Keratinocyte (primary cell): ENCODE results near the gene ARMC9. TPM values are rescaled to one million over a fixed set of nuclear protein-coding genes. Genes with fewer than 3 reads are reported as not detected.

Experiments
- DNase-seq: peaks from one replicate; pipeline ENCODE4 v3.0.0-alpha.2; 2011; ENCODE audit warnings: low read depth, missing footprints, low spot score
- FAIRE-seq: peaks from 2 replicates; lab custom pipeline; 2011; peaks lifted over from hg19 to GRCh38; lab: Jason Lieb, UNC
- H2AFZ ChIP-seq: 2 replicates; pipeline ENCODE4 v1.6.0; 2012; ENCODE audit warnings: low read length, control low read depth, inconsistent platforms; ENCODE audit not compliant: control insufficient read depth
- H3K27ac ChIP-seq: 2 replicates; pipeline ENCODE4 v1.5.1; 2011; ENCODE audit warnings: low read length; ENCODE audit not compliant: control insufficient read depth, insufficient read depth
- H3K27me3 ChIP-seq: 3 replicates; pipeline ENCODE4 v1.6.0; 2011; ENCODE audit warnings: low read length; ENCODE audit not compliant: control insufficient read depth, insufficient read depth; ENCODE audit errors: extremely low read depth
- H3K36me3 ChIP-seq, 2 experiments: 2 replicates in 1 of 2; 3 replicates in 1 of 2; pipeline ENCODE4 v1.5.1; 2011; ENCODE audit warnings: low read length in 2 of 2, mild to moderate bottlenecking in 1 of 2; ENCODE audit not compliant: control insufficient read depth in 2 of 2, insufficient read depth in 2 of 2; ENCODE audit errors: extremely low read depth in 1 of 2
- H3K4me1 ChIP-seq: 3 replicates; pipeline ENCODE4 v1.5.1; 2011; ENCODE audit warnings: low read length; ENCODE audit not compliant: control insufficient read depth, insufficient read depth; ENCODE audit errors: extremely low read depth
- H3K4me2 ChIP-seq: 3 replicates; pipeline ENCODE4 v1.6.0; 2011; ENCODE audit warnings: low read depth, low read length; ENCODE audit not compliant: control insufficient read depth, insufficient read depth; ENCODE audit errors: extremely low read depth
- H3K4me3 ChIP-seq, 3 experiments: fragments of 200-600 bp in 1 of 3; sonication (generic) in 1 of 3; 2 replicates in 2 of 3; 3 replicates in 1 of 3; pipeline ENCODE4 v1.5.1; 2011 to 2016; ENCODE audit warnings: low read length in 3 of 3, mild to moderate bottlenecking in 3 of 3, control low read depth in 2 of 3, inconsistent platforms in 1 of 3, low read depth in 1 of 3, mixed read lengths in 1 of 3, mixed run types in 1 of 3, moderate library complexity in 1 of 3; ENCODE audit not compliant: control insufficient read depth in 2 of 3, insufficient read depth in 2 of 3; ENCODE audit errors: extremely low read depth in 1 of 3
- H3K79me2 ChIP-seq: 2 replicates; pipeline ENCODE4 v1.6.0; 2012; ENCODE audit warnings: low read length; ENCODE audit not compliant: control insufficient read depth, insufficient read depth
- H3K9ac ChIP-seq: 3 replicates; pipeline ENCODE4 v1.6.0; 2011; ENCODE audit warnings: low read length; ENCODE audit not compliant: control insufficient read depth, insufficient read depth; ENCODE audit errors: extremely low read depth
- H3K9me1 ChIP-seq: 3 replicates; pipeline ENCODE4 v1.6.0; 2011; ENCODE audit warnings: low read length; ENCODE audit not compliant: control insufficient read depth, insufficient read depth; ENCODE audit errors: extremely low read depth
- H3K9me3 ChIP-seq: 2 replicates; pipeline ENCODE4 v1.5.1; 2012; ENCODE audit warnings: low read depth, low read length; ENCODE audit not compliant: control insufficient read depth
- H4K20me1 ChIP-seq: 3 replicates; pipeline ENCODE4 v1.6.0; 2011; ENCODE audit warnings: low read length; ENCODE audit not compliant: control insufficient read depth, insufficient read depth; ENCODE audit errors: extremely low read depth
- CTCF ChIP-seq, 3 experiments: IDR thresholded peaks in 1 of 3; conservative IDR thresholded peaks in 1 of 3; optimal IDR thresholded peaks in 1 of 3; 2 replicates in 2 of 3; 3 replicates in 1 of 3; pipeline versions ENCODE3 to v1.5.1; 2011; ENCODE audit warnings: low read length in 3 of 3, mild to moderate bottlenecking in 3 of 3, moderate library complexity in 2 of 3, control low read depth in 1 of 3, inconsistent platforms in 1 of 3; ENCODE audit not compliant: insufficient read depth in 2 of 3; ENCODE audit errors: extremely low read depth in 1 of 3
- EZH2 ChIP-seq: IDR thresholded peaks from one replicate; pipeline ENCODE4 v1.6.1; 2012; ENCODE audit warnings: inconsistent platforms, mild to moderate bottlenecking, low read length, moderate library complexity
- dilution Hi-C: fragments of 300-500 bp; cut with MboI; formaldehyde crosslinking; loops from one replicate; pipeline ENCODE4 v1.7.0; 2020; ENCODE audit warnings: low sequenced_read_pairs; ENCODE audit not compliant: extremely low pct_ligation_motif_present
- polyA plus RNA-seq, 5 experiments: library from polyadenylated mRNA; depleted of rRNA in 3 of 5; stranded (reverse) in 3 of 5; stranded (forward) in 1 of 5; unstranded in 1 of 5; fragments of >200 nt; gene quantifications; 1 replicate in 1 of 5; 2 replicates in 3 of 5; 3 replicates in 1 of 5; pipeline versions ENCODE4 v1.2.1 to v1.2.3, GENCODE V29; 2011 to 2012; ENCODE audit warnings: missing spikeins in 2 of 5, low read depth in 1 of 5, low replicate concordance in 1 of 5

Gene ARMC9
- polyA plus RNA-seq, 1 donor (not counting 4 experiments of a cell fraction or from before 2014, with no cell fraction given): 16.2 TPM

- no peaks in the 10 kb centered on the region for H3K27me3 ChIP-seq
- no peaks in the 10 kb centered on the region for H3K79me2 ChIP-seq
- H3K27ac ChIP-seq: no peak overlapping the region
- no peak for DNase-seq
- H3K9me1 ChIP-seq: no peaks in the 10 kb centered on the region
- H4K20me1 ChIP-seq: no peaks in the 10 kb centered on the region
- H3K36me3 ChIP-seq: peaks cover 1 to 10% of the 10 kb centered on the region in 2 experiments
- H3K4me1 ChIP-seq: no peaks in the 10 kb centered on the region
- H3K4me3 ChIP-seq: no peak overlapping the region
- TF ChIP-seq EZH2: no peak
- TF ChIP-seq CTCF (optimal IDR thresholded peaks at IDR 0.05 in 1 of 3, IDR thresholded peaks at IDR 0.05 in 1 of 3, conservative IDR thresholded peaks at IDR 0.05 in 1 of 3; ENCODE audit: extremely low read depth in 1 of 3, insufficient read depth in 2 of 3, low read length in 3 of 3): no peak
- H3K9ac ChIP-seq: no peak overlapping the region
- H3K9me3 ChIP-seq: no peaks in the 10 kb centered on the region
- dilution Hi-C loops: no loop called here
- no peak for FAIRE-seq
- H2AFZ ChIP-seq: no peak overlapping the region
- H3K4me2 ChIP-seq: no peak overlapping the region
These were observed 26.4 kb upstream of the ARMC9 start for GRCh38 chr2:231172025-231172424.

GRCh38 chr2:231174211-231174651 lies 24.2 kb upstream of the ARMC9 start:
- Histone ChIP-seq H3K36me3 (peaks cover 0 to 8% of the 10 kb centered on the region in 2 experiments), H3K79me2 (no peaks in the 10 kb centered on the region), H3K4me2 (no peak overlapping the region), H3K9ac (no peak overlapping the region), H3K4me3 (no peak overlapping the region), H3K9me1 (no peaks in the 10 kb centered on the region), H3K27me3 (no peaks in the 10 kb centered on the region), H3K4me1 (no peaks in the 10 kb centered on the region), H2AFZ (no peak overlapping the region), H3K27ac (no peak overlapping the region), H4K20me1 (no peaks in the 10 kb centered on the region), H3K9me3 (no peaks in the 10 kb centered on the region)
- dilution Hi-C loops: no loop called here
- TF ChIP-seq EZH2 (no peak), CTCF (optimal IDR thresholded peaks at IDR 0.05 in 1 of 3, IDR thresholded peaks at IDR 0.05 in 1 of 3, conservative IDR thresholded peaks at IDR 0.05 in 1 of 3; ENCODE audit: extremely low read depth in 1 of 3, insufficient read depth in 2 of 3, low read length in 3 of 3) (no peak)
- DNase-seq (no peak), FAIRE-seq (no peak)
